CD1c-positive myeloid dendritic cell (primary cell): ENCODE data around the gene IFT122.

Source experiments
- DNase-seq: peaks from one replicate; pipeline ENCODE4 v3.0.0-alpha.2; 2016; ENCODE audit errors: extremely low spot score

IFT122 gene

DNA sequence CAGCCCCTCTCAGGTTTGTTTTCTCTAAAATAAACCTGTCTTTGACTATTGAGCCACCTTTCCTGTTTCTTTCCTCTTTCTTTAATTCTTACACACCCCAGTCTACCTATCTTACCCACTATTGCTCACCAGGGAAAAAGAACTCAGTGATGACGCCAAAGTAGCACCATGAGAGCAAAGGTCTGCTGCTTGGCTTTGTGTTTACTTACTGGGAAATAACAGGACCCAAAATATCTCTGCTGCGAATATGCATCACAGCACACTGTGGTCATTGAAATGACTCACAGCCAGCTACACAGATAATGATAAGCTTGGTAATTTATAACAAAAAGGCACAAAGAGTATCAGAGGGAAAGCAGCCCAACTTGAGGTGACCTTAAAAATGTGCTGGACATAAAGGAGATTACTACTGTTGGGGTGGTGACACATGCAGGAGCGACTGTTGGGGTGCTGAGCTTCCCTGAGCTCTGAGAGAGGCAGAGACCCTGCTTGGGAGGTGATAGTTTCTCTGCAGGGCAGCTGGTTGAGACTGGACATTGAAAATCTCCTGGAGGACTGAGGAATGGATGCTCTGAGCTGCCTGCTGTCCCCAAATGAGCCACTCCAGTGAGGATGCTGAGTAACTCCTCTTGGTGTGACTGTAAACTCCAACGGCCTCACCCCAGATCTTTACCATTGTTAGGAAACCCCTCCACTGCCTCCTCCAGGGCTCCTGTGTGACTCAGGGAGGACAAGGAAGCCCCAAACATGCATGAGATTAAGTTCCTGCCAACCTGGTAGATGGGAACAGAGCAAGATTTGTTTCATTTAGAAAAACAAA, 26.1 kb upstream of the IFT122 start:
- DNase-seq = no peak

DNA sequence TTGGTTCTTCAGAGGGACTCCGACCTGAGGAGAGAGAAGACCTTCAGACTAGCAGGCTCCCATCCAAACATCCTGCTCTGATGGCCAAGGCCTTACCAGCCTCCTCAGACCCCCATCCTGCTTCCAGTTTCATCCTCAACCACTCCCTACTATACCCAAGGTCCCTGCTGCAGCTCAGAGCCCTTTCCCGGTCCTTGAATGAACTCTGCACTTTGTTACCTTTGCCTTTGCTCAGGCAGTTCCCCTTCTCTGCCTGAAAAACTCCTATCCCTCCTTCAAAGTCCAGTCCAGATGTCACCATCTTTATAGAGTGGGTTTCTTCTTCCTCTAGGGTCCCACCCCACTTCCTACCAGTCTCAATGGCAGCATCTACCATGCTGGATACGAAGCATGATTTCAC, 24.6 kb upstream of the IFT122 start:
- no peak for DNase-seq

DNA sequence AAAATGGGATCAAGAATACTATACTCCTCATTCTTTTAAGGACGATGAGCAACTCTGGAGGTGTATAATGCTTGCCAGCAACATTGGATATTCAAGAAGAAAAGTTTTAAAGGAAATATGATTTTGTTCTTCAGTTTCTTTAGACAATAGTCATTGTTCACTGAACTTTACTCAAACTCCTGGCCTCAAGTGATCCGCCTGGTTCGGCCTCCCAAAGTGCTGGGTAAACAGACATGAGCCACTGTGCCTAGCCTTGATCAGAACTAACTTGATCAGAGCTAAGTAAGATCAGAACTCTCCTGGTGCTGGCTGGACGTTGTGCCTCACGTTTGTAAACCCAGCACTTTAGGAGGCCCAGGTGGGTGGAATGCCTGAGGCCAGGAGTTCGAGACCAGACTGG, 24.2 kb upstream of the IFT122 start:
- DNase-seq = no peak

DNA sequence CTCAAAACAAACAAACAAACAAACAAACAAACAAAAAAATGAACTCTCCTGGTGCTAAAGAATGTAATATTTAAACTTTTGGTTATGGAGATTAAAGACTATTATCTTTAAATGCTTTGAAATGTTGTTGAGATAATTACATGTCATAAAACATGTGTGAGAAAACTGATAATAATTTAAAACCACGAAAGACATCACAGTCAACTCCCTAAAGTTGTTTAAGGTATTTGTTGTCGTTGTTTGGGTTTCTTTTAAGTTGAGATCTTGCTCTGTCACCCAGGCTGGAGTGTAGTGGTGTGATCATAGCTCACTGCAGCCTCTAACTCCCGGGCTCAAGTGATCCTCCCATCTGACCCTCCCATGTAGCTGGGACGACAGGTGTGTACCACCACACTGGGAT, 23.6 kb upstream of the IFT122 start:
- no peak for DNase-seq

DNA sequence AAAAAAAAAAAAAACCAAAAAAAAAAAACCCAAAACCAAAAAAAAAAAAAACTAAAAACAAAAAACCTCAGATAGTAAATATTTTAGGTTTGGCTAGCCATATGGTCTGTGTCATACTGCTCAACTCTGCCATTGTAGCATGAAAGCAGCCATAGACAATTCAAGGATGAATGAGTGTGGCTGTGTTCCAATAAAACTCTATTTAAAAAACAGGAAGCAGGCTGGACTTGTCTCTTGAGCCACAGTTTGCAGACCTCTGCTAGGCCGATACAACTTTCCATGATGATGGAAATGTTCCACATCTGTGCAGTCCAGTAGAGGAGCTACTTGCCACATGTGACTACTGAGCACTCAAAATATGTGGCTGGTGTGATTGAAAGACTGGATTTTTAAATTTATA, 22.7 kb upstream of the IFT122 start:
- no peak for DNase-seq

DNA sequence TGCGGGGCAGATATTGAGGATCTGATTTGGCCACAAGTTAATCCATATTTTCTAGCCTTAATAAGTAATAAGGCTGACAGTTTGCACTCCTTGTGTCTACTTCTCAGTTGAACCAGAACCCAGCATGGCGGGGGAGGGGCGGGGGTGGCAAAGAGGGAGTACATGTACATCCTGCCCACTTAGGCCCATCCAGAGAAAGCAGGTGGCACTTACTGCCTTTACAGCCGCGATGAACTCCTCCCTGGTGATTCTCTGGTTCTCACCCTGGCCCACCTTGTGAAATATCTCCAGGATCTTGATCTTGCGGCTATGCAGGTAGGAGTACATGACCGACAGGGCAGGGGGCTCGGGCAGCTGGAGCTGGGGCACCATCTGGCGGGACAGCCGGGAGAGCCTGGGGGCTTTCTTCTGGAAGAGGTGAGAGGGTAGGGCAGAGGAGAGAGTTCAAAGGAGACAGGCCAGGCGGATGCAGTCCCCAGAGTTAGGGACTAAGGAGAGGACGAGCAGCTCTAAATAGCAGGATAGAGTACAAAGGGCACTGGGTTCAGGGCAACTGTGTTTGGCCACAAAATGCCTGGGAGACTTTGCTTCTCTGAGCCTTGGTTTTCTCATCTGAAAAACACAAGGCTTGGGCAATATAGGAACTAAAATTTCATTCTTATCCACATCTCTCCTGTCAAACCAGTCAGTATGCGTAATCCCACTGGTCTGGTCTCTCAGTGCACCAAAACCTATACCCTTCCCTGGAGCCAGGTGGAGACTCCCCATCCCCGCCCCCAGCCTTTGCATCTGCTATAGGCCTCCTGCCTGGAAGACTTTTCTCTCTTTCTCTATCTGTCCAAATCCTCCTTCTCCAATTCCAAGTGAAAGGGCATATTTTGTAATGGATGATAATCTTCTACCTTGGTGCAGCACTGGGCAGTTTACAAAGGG, 21.7 kb upstream of the IFT122 start:
- no peak for DNase-seq

DNA sequence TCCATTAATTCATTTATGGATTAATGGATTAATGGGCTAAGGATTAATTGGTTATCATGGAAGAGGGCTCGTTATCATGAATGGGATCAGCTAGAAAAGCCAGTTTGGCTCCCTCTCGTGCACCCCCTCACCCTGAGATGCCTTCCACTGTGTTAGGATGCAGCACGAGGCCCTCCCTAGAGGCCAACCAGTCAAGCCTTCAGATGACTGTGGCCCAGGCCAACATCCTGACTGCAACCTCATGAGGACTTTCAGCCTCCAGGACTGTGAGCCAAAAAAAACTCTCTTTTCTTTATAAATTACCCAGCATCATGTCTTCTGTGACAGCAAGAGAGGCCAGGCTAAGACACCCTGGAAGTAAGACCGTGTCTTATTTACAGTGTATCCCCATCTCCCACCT, 20.5 kb upstream of the IFT122 start:
- no peak for DNase-seq

DNA sequence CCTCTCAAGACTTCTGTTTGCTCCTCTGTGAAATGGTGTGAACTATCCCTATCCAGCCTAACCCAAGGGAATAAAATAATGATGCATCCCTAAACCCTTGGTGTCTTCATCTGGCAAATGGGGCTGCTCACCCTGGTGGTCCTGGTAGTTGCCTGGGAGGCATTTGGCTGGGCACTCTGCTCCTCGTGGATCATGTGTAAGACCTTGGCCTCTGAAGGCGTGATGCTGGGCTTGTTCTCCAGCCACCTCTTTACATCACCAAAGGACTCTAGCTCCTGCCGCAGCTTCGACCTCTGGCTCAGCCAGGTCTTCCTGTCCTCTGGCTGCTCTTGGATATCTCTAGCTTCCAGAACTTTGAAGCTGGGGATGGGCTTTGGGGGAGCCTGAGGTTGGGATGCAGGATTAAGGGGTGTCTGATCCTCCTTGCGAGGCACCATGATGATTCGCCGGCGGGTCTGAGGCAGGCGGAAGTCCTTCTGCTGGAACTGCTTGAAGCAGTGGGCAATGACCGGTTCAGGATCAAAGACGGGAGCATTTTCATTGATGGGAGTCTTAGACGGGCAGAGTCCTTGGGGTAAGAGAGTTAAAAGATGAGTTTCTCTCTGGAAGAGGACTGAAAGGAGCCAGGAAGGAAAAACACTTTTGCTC, 18.7 kb upstream of the IFT122 start:
- DNase-seq = no peak

DNA sequence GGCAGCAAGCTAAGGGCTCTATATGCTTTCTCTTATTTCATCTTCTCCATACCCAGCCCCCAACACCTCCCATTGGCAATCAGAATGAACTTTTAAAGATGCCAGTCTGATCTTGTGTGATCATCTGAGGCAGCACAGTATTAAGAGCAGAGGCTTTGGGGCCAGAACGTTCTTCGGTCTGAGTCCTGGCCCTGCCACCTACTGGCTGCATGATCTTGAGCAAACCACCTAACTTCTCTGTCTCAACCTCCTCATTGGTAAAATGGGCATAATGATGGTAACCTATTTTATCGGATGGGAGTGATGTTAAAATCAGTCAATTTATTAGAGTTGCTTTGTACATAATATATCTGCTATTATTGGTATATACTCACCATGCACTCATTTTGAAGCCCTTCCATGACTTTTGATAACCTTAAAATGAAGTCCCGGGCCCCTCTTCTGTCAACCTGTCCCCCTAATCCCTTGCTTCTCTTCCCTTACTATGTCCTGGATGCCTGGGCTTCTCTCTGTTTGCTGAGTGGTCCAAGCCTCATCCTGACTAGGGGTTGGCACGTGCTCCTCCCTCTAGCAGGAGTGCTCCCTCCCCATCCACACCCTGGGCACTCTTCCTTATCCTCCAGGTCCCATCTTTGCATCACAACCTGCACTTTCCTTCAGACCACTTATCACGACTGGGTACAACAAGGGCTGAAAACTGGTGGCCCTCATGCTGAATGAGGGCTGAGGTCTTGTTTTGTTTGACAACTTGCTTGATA, 17.9 kb upstream of the IFT122 start:
- no peak for DNase-seq

DNA sequence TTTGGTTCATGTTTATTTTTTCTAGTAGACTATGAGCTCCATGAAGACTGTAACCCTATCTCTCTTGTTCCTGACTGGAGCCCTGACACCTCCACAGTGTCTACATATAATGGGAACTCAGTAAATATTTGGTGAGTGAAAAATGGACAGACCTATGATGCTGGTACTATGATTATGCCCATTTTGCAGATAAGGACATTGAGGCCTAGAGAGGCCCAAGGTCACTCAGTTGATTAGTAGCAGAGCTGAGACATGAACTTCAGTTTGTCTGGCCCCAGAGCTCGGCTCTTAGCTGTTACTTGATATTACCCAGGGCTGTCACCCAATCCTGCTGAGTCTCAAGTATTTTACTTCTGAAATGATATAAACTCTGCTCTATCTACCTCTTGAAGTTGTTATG, 17.1 kb upstream of the IFT122 start:
- DNase-seq = no peak

DNA sequence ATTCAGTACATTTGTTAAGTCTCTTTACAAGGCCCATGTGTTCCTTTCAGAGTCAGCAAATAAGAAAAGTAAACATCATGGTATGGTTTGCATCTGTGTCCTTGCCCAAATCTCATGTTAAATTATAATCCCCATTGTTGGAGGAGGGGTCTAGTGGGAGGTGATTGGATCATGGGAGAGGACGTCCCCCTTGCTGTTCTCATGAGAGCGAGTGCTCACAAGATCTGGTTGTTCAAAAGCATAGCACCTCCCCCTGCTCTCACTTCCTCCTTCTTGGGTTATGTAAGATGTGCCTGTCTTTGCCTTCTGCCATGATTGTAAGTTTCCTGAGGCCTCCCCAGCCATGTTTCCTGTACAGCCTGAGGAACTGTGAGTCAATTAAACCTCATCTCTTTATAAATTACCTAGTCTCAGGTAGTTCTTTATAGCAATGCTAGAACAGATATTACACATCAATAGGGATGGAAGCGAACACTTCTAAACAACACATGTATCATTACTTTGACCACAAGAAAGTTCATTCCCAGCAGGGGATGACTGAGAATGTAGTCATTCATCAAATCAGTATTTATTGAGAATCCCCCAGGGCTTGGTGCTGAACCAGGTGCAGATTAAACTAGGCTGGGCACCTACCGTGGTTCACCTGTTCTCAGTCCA, 15.7 kb upstream of the IFT122 start:
- DNase-seq = peak; percentile 77

DNA sequence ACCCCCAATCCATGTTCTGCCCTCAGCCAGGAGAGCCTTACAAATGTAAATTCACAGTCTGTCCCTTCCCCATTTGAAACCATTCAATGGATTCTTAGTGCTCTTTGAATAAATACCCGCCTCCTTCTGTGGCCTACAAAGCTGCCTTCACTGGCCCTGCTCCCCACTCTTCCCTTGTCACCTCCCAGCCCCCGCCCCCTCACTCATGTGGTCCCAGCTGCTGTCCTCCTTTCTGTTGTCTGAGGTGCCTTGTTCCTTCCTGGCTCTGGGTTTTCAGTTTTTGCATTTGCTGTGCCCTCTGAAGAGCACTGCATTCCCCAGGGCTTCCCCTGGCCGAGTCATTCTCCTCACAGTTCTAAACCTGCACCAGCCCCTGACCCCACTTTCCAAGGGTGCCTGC, 14.8 kb upstream of the IFT122 start:
- DNase-seq = no peak

DNA sequence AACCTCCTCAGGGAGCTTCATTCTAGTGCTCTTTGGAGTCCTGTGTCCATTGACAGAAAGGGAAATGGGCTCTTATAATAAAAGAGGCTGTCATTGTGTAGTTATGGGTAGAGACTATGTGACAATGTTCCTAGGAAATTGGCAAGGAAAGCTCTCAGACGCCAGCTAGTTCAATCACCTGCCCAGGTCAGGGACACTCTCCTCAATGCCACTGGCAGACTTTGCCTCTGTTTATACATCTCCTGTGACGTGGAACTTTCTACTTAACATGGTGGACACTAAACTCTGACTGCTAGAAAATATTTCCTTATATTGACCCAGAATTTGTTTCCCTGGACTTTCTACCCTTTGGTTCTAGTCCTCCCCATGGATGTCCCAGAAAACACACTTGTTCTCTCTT, 14.4 kb upstream of the IFT122 start:
- no peak for DNase-seq

DNA sequence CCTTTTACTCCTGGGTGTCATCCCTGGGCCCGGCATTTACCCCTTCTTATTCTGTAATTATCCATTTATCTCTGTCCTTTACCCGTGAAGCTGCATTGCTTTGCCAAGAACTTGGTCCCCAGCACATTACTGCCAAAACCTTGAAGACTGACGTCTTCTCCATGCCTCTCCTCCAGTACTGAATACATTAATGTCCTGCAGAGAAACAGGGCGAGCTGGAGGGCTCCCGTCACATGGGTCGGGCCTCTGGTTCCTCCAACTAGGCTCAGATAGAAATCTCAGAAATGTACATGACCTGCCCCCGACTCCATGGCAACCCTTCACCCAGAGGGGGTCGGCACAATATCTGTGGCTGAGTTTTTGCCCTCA, 12.0 kb upstream of the IFT122 start:
- DNase-seq = no peak

DNA sequence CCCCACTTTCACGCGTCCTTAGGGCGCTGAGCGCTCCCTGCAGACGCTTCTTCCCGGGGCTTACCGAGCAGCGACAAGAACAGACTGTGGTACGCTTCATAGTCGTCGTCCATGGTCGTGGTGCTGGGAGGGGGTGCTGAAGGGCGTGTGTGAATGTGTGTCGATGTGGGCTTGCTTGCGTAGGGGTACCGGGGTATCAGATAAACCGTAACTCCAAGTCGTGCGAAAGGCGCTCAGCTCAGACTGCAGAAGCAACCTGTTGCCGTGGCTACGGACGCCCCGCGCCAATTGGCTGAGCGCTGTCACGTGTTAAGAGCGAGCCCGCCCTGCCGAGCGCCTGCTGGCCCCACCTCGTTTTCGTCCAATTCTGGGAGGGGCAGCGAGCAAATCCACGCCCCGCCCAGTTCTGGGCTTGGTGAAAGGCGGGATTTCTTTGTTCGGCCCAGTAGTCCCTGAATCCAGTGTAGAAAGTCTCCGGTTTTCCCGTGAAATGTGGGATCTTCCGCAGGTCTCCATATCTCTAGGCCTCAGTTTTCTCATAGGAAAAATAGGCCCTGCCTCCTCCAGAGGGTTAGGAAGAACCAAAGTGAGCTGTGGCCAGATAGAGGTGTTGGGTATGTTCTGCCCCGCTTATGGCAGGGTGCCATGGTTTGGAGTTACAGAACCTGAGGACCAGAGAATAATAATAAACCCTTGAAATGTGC, 11.5 kb upstream of the IFT122 start, which contains the start of gene EFCAB12:
EFCAB12 (minus strand) TSS at position 261 of the 704 bp plus-strand sequence; CDS start at position 113, 148 bp downstream.
- DNase-seq = peak; percentile 95

DNA sequence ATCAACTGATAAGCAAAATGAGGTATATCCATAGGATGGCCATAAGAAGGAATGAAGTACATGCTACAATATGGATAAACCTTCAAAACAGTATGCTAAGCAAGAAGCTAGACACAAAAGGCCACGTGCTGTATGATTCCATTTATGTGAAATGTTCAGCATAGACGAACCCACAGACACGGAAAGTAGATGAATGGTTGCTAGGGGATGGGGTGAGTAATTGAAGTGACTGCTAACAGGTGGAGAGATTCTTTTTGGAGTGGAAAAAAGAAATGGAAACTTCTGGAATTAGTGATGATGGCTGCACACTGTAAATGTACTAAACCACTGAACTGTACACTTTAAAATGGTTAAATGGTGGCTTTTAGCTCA, 11.0 kb upstream of the IFT122 start:
- DNase-seq = no peak

DNA sequence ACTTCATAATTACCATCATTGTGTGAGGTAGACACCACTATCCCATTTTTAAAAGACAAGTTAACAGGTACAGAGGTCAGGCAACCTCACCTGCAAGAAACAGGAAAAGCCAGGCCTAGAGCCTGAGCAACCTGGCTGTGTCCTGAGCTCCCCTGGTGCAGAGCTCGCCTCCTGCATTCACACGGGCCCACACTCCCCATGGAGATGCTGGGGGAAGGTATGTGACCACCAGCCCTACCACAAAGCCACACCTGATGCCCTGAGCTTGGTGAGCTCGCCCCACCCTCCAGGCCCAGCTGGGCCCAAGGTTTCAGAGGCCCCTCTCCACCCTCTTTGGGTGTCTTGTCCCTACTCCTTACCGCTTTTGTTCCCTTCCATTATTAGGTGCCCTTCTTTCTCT, 10.4 kb upstream of the IFT122 start:
- no peak for DNase-seq

DNA sequence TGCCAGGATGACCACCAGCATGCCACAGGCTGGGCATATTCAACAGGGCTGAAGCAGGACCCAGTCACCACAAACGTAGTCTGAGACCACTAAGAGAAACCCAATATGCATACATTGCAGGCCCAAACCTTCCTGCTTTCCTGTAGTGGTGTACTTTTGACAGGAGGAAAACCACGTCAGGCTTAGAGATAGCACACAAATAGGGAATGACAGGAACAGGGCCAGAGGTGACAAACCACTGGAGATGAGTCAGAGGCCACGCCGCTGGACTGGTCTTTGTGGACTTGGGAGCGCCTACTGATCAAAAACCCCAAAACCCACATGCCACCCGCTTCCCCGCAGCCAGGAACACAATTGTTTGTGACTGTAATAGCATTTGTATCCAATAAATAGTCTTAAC, 8.0 kb upstream of the IFT122 start:
- DNase-seq = peak; percentile 24

DNA sequence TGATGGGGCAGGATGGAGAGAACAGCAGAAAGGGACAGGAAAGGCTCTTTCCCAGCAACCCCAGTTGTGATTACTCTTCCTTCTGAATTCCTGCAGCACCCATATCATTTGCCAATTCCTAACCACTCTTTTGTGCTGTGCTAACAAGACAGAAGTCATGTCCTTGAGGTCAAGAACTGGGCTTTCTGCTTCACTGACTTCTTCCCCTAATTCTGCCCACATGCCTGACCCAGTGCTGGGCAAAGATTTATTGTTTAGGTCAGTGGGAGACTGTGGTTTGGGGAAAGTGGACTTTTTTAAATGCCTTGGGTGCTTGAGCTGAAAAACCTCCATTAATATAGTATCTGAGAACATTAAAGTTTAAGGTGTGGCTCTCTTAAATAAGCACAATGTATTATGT, 7.4 kb upstream of the IFT122 start:
- peak; percentile 10 for DNase-seq

DNA sequence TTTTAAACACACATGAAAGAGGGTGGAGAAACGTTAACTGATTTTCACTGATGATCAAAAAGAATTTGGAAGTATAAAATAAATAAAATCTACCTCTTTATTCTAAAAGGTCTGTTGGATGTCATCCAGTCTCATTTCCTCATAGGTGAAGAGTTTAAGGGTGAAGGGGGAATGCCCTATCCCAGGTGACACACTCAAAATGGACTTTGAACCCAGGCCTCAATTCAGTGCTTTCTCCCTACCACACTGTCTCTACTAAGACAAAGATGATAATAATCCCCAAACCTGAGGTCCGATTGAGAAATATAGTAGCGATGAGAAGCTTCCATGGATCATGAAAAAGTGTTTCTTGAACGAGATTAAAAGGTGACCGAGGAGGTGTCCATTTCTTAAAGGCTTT, 6.5 kb upstream of the IFT122 start:
- no peak for DNase-seq

DNA sequence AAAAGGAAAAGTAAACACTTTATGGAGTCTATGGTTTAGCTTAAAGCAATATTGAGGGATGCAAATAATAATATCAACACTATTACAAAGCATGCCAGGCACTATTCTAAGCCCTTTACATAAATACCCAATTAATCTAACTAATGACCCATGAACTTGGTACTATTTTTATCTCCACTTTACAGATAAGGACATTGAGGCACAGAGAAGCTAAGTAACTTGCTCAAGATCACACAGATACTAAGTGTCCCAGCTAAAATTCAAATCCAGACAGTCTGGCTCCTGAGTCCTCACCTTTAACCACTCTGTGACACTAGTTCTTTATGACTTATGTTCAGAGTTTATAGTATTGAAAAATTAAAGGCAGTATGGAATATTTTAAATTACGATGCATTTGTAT, 5.9 kb upstream of the IFT122 start:
- DNase-seq = no peak
